Tibial nerve (tissue), 4 donors: ENCODE data around the gene SORCS2.

ENCODE experiments used
- EP300 ChIP-seq, 2 donors: sonication (generic); formaldehyde crosslinking; IDR thresholded peaks; one replicate each; pipeline ENCODE4 v1.6.1; 2017; ENCODE audit warnings: antibody characterized with exemption in 2 of 2, mild to moderate bottlenecking in 1 of 2
- POLR2A ChIP-seq, 2 donors: fragments of 450-650 bp; IDR thresholded peaks; one replicate each; pipeline ENCODE4 v1.6.1; 2017; ENCODE audit warnings: antibody characterized with exemption in 2 of 2, mild to moderate bottlenecking in 2 of 2, moderate library complexity in 2 of 2
- TF ChIP-seq, protein P1 (sequence below), 5 experiments: fragments of 200-600 bp in 3 of 5; fragments of 450-650 bp in 2 of 5; sonication (generic) in 3 of 5; IDR thresholded peaks; one replicate each; pipeline ENCODE4 v1.5.1; 2016 to 2019; ENCODE audit warnings: antibody characterized with exemption in 5 of 5, mild to moderate bottlenecking in 3 of 5, moderate library complexity in 2 of 5

GRCh38 chr4:7235030-7235380 is 42.7 kb downstream of the SORCS2 start:
- TF ChIP-seq, protein P1, sequence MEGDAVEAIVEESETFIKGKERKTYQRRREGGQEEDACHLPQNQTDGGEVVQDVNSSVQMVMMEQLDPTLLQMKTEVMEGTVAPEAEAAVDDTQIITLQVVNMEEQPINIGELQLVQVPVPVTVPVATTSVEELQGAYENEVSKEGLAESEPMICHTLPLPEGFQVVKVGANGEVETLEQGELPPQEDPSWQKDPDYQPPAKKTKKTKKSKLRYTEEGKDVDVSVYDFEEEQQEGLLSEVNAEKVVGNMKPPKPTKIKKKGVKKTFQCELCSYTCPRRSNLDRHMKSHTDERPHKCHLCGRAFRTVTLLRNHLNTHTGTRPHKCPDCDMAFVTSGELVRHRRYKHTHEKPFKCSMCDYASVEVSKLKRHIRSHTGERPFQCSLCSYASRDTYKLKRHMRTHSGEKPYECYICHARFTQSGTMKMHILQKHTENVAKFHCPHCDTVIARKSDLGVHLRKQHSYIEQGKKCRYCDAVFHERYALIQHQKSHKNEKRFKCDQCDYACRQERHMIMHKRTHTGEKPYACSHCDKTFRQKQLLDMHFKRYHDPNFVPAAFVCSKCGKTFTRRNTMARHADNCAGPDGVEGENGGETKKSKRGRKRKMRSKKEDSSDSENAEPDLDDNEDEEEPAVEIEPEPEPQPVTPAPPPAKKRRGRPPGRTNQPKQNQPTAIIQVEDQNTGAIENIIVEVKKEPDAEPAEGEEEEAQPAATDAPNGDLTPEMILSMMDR (IDR thresholded peaks at IDR 0.05), result no peak
- TF ChIP-seq EP300 (IDR thresholded peaks at IDR 0.05) (no peak), POLR2A (IDR thresholded peaks at IDR 0.05) (no peak)
